Loucy (cell line): ENCODE data around the gene CCDC60.

Experiments
- H2AFZ ChIP-seq: fragments of 200-600 bp; sonication (generic); 2 replicates; pipeline ENCODE4 v1.6.0; 2016; ENCODE audit warnings: antibody characterized with exemption, mild to moderate bottlenecking, low read length, moderate library complexity
- H3F3A ChIP-seq: fragments of 200-600 bp; 2 replicates; pipeline ENCODE4 v1.6.0; 2016; ENCODE audit warnings: antibody characterized with exemption, low read depth, mild to moderate bottlenecking
- H3K27me3 ChIP-seq: fragments of 200-600 bp; sonication (generic); 2 replicates; pipeline ENCODE4 v1.6.1; 2014; ENCODE audit warnings: low read length, mild to moderate bottlenecking; ENCODE audit not compliant: insufficient read depth, poor library complexity, severe bottlenecking
- H3K36me3 ChIP-seq: fragments of 200-600 bp; sonication (generic); 2 replicates; pipeline ENCODE4 v1.6.1; 2016; ENCODE audit warnings: low read length; ENCODE audit not compliant: insufficient read depth
- H3K4me1 ChIP-seq: fragments of 200-600 bp; sonication (generic); 2 replicates; pipeline ENCODE4 v1.5.1; 2014; ENCODE audit warnings: low read length, mild to moderate bottlenecking; ENCODE audit not compliant: insufficient read depth, poor library complexity, severe bottlenecking
- H3K4me2 ChIP-seq: fragments of 200-600 bp; sonication (generic); 2 replicates; pipeline ENCODE4 v1.6.0; 2014; ENCODE audit warnings: antibody characterized with exemption, low read length, low read depth, mild to moderate bottlenecking; ENCODE audit not compliant: poor library complexity, severe bottlenecking
- H3K4me3 ChIP-seq: fragments of 200-600 bp; sonication (generic); 2 replicates; pipeline ENCODE4 v1.5.1; 2014; ENCODE audit warnings: low read length, mild to moderate bottlenecking, mixed read lengths; ENCODE audit not compliant: poor library complexity, severe bottlenecking
- H3K79me2 ChIP-seq: fragments of 200-600 bp; sonication (generic); 2 replicates; pipeline ENCODE4 v1.6.1; 2014; ENCODE audit warnings: low read length; ENCODE audit not compliant: insufficient read depth
- H3K9ac ChIP-seq: fragments of 200-600 bp; sonication (generic); 2 replicates; pipeline ENCODE4 v1.6.0; 2014; ENCODE audit warnings: mild to moderate bottlenecking, low read depth, low read length, moderate library complexity; ENCODE audit not compliant: poor library complexity, severe bottlenecking
- H3K9me2 ChIP-seq: fragments of 200-600 bp; sonication (generic); replicated peaks from 2 replicates; pipeline ENCODE4 v1.6.1; 2016; ENCODE audit warnings: low read depth, low read length, mixed read lengths
- H3K9me3 ChIP-seq: fragments of 200-600 bp; sonication (generic); 2 replicates; pipeline ENCODE4 v1.6.1; 2014; ENCODE audit warnings: mild to moderate bottlenecking, antibody characterized with exemption, low read length, low read depth; ENCODE audit not compliant: insufficient read depth
- H4K20me1 ChIP-seq: fragments of 200-600 bp; sonication (generic); 2 replicates; pipeline ENCODE4 v1.6.0; 2014; ENCODE audit warnings: antibody characterized with exemption, low read length, mild to moderate bottlenecking; ENCODE audit not compliant: insufficient read depth, poor library complexity, severe bottlenecking
- CTCF ChIP-seq: fragments of 200-600 bp; sonication (generic); conservative IDR thresholded peaks from 2 replicates; pipeline ENCODE4 v1.5.1; 2014; ENCODE audit warnings: mild to moderate bottlenecking, antibody characterized with exemption, low read length
- EZH2phosphoT487 ChIP-seq: fragments of 200-600 bp; IDR thresholded peaks from 2 replicates; pipeline ENCODE4 v1.6.1; 2018; ENCODE audit warnings: antibody characterized with exemption, mild to moderate bottlenecking, moderate library complexity, borderline replicate concordance

Gene CCDC60

GRCh38 chr12:119294211-119294610 is 40.3 kb upstream of the CCDC60 start:
- TF ChIP-seq EZH2phosphoT487 = no peak
- no peak for TF ChIP-seq CTCF
- H2AFZ ChIP-seq = no peak overlapping the region

GRCh38 chr12:119296535-119296934 is 38.0 kb upstream of the CCDC60 start:
- Histone ChIP-seq H3K4me3 (no peak overlapping the region), H3F3A (no peaks in the 10 kb centered on the region)

More at GRCh38 chr12:119294211-119294610, 40.3 kb upstream of the CCDC60 start:
- no peaks in the 10 kb centered on the region for H3K79me2 ChIP-seq
- H3K9ac ChIP-seq = no peak overlapping the region
- no peaks in the 10 kb centered on the region for H3K27me3 ChIP-seq
- no peaks in the 10 kb centered on the region for H4K20me1 ChIP-seq
- no peaks in the 10 kb centered on the region for H3K9me3 ChIP-seq
- H3K4me1 ChIP-seq = no peaks in the 10 kb centered on the region
- no peaks in the 10 kb centered on the region for H3K36me3 ChIP-seq
- H3F3A ChIP-seq = no peaks in the 10 kb centered on the region
- no peaks in the 10 kb centered on the region for H3K9me2 ChIP-seq
- H3K4me2 ChIP-seq = no peak overlapping the region
- H3K4me3 ChIP-seq = no peak overlapping the region

GRCh38 chr12:119299130-119299529 is 35.4 kb upstream of the CCDC60 start:
- Histone ChIP-seq H3F3A (no peaks in the 10 kb centered on the region), H3K27me3 (no peaks in the 10 kb centered on the region), H3K36me3 (no peaks in the 10 kb centered on the region), H3K4me2 (no peak overlapping the region), H3K9ac (no peak overlapping the region), H3K9me2 (no peaks in the 10 kb centered on the region), H3K4me1 (no peaks in the 10 kb centered on the region), H3K79me2 (no peaks in the 10 kb centered on the region), H3K9me3 (no peaks in the 10 kb centered on the region), H2AFZ (no peak overlapping the region), H4K20me1 (no peaks in the 10 kb centered on the region), H3K4me3 (no peak overlapping the region)
- no peak for TF ChIP-seq EZH2phosphoT487
- no peak for TF ChIP-seq CTCF

More at GRCh38 chr12:119296535-119296934, 38.0 kb upstream of the CCDC60 start:
- H3K4me1 ChIP-seq = no peaks in the 10 kb centered on the region
- H3K9me2 ChIP-seq = no peaks in the 10 kb centered on the region
- H3K27me3 ChIP-seq = no peaks in the 10 kb centered on the region
- no peak overlapping the region for H2AFZ ChIP-seq
- no peaks in the 10 kb centered on the region for H3K36me3 ChIP-seq
- H3K4me2 ChIP-seq = no peak overlapping the region
- TF ChIP-seq EZH2phosphoT487 (no peak), CTCF (no peak)
- no peak overlapping the region for H3K9ac ChIP-seq
- no peaks in the 10 kb centered on the region for H4K20me1 ChIP-seq
- H3K79me2 ChIP-seq = no peaks in the 10 kb centered on the region
- no peaks in the 10 kb centered on the region for H3K9me3 ChIP-seq
